Panc1 (cell line): Measurements from ENCODE around the gene EVL. TPM values are rescaled to one million over a fixed set of nuclear protein-coding genes. Genes with fewer than 3 reads are reported as not detected.
A peak's percentile ranks its signal among the peaks of the same experiment; 100 is the strongest.

Experiments used
- ATAC-seq: fragments of 200-7000 bp; cut with Tn5 transposase; 2 replicates; pipeline ENCODE4 v1.9.1; 2020; ENCODE audit warnings: mild to moderate bottlenecking, moderate library complexity
- BruUV-seq: library from RNA; stranded (reverse); fragments of 400-500 nt; replicated peaks from 2 replicates; lab custom pipeline; 2021; lab: Mats Ljungman, UMichigan
- CTCF ChIA-PET: fragments of 300-600 bp; sonication (Branson Sonifier 250); formaldehyde crosslinking; loops from one replicate; lab custom pipeline; 2022; ENCODE audit warnings: antibody characterized with exemption; lab: Charles Lee
- POLR2A ChIA-PET: fragments of 300-600 bp; sonication (Branson Sonifier 250); formaldehyde crosslinking; loops from one replicate; lab custom pipeline; 2022; ENCODE audit warnings: antibody characterized with exemption; lab: Charles Lee
- DNase-seq: peaks from one replicate; pipeline ENCODE4 v3.0.0-alpha.2; 2010; ENCODE audit warnings: low read depth, low spot score
- H3K27ac ChIP-seq: 2 replicates; pipeline ENCODE4 v1.5.1; 2011; ENCODE audit warnings: mild to moderate bottlenecking, low read length, inconsistent platforms
- H3K27me3 ChIP-seq: fragments of 200-500 bp; sonication (Bioruptor generic); 2 replicates; pipeline ENCODE4 v1.6.0; 2014; ENCODE audit warnings: low read length, inconsistent platforms; ENCODE audit not compliant: control insufficient read depth, insufficient read depth
- H3K36me3 ChIP-seq: fragments of 200-500 bp; sonication (Bioruptor generic); 2 replicates; pipeline ENCODE4 v1.5.1; 2014; ENCODE audit warnings: inconsistent platforms, mild to moderate bottlenecking, low read length, moderate library complexity; ENCODE audit not compliant: control insufficient read depth, insufficient read depth
- H3K4me1 ChIP-seq: 2 replicates; pipeline ENCODE4 v1.5.1; 2011; ENCODE audit warnings: inconsistent platforms, mild to moderate bottlenecking, low read length, moderate library complexity; ENCODE audit not compliant: control insufficient read depth, insufficient read depth
- H3K4me3 ChIP-seq, 2 experiments: 2 replicates each; pipeline ENCODE4 v1.5.1; 2011 to 2012; ENCODE audit warnings: low read depth in 2 of 2, low read length in 2 of 2, mild to moderate bottlenecking in 2 of 2, inconsistent platforms in 1 of 2, moderate library complexity in 1 of 2
- H3K9me3 ChIP-seq: fragments of 200-500 bp; sonication (Bioruptor generic); 2 replicates; pipeline ENCODE4 v1.5.1; 2014; ENCODE audit warnings: low read depth, mild to moderate bottlenecking, inconsistent platforms, low read length, moderate library complexity; ENCODE audit not compliant: control insufficient read depth, insufficient read depth
- CTCF ChIP-seq: fragments of 450-650 bp; IDR thresholded peaks from 2 replicates; pipeline ENCODE4 v1.5.1; 2017; ENCODE audit warnings: mild to moderate bottlenecking
- POLR2AphosphoS5 ChIP-seq: IDR thresholded peaks from 2 replicates; pipeline ENCODE4 v1.6.1; 2012; ENCODE audit warnings: mild to moderate bottlenecking, low read depth, low read length, moderate library complexity
- REST ChIP-seq, 2 experiments: IDR thresholded peaks; 2 replicates each; pipeline ENCODE4 v1.6.1; 2011 to 2012; ENCODE audit warnings: low read depth in 2 of 2, control low read depth in 1 of 2, low read length in 1 of 2, mild to moderate bottlenecking in 1 of 2, moderate library complexity in 1 of 2; ENCODE audit not compliant: insufficient read depth in 1 of 2
- SIN3A ChIP-seq: IDR thresholded peaks from 2 replicates; pipeline ENCODE4 v1.6.1; 2012; ENCODE audit warnings: low read depth, mild to moderate bottlenecking, low read length, moderate library complexity, borderline replicate concordance; ENCODE audit not compliant: insufficient read depth
- TCF7L2 ChIP-seq: IDR thresholded peaks from 2 replicates; pipeline ENCODE4 v1.6.1; 2011; ENCODE audit warnings: mild to moderate bottlenecking, low read depth, low read length, inconsistent platforms
- in situ Hi-C: cut with HindIII; loops from 2 replicates; pipeline ENCODE4 v1.10.0; 2016; ENCODE audit warnings: low sequenced_read_pairs, low pct_unique_long_range_greater_than_20kb
- intact Hi-C: fragments of 100-400 bp; cut with micrococcal nuclease; formaldehyde crosslinking; loops from one replicate; pipeline ENCODE4 v1.10.0; 2022; ENCODE audit not compliant: unreplicated experiment
- total RNA-seq: library from RNA; stranded (reverse); gene quantifications from one replicate; pipeline ENCODE4 v1.2.1, GENCODE V29; 2021; ENCODE audit not compliant: unreplicated experiment

EVL gene
- total RNA-seq, 1 experiment from 2014 or later = 38.3 TPM

GRCh38 chr14:100019156-100019744 lies 46.0 kb upstream of the EVL start:
- H3K27ac ChIP-seq = peak overlapping the region; percentile 34; the same call in 1 of the 2 replicates
- H3K4me3 ChIP-seq = no peak overlapping the region
- intact Hi-C loops = no loop called here
- no peak for TF ChIP-seq CTCF
- TF ChIP-seq POLR2AphosphoS5 = no peak
- TF ChIP-seq REST (IDR thresholded peaks at IDR 0.05; ENCODE audit: insufficient read depth in 1 of 2, low read depth in 2 of 2, low read length in 1 of 2) = no peak
- TF ChIP-seq TCF7L2 = no peak
- TF ChIP-seq SIN3A = no peak
- ChIA-PET POLR2A (no interaction called here), CTCF (interaction anchor here (0.5 kb wide), 1 partner anchor 26 kb away, joined by 15 read pairs; no protein-coding TSS in a partner anchor)
- in situ Hi-C loops = no loop called here
- DNase-seq = no peak
- no peaks in the 10 kb centered on the region for H3K27me3 ChIP-seq
- peaks cover 18% of the 10 kb centered on the region for H3K4me1 ChIP-seq
- ATAC-seq = peak; percentile 72
- H3K36me3 ChIP-seq = no peaks in the 10 kb centered on the region
- no TSS peak for BruUV-seq
- H3K9me3 ChIP-seq = no peaks in the 10 kb centered on the region

GRCh38 chr14:100020629-100021028 lies 44.6 kb upstream of the EVL start:
- in situ Hi-C loops = no loop called here
- H3K4me1 ChIP-seq = peaks cover 26% of the 10 kb centered on the region

More at GRCh38 chr14:100020629-100021028, 44.6 kb upstream of the EVL start:
- CTCF ChIA-PET = no interaction called here
- no peak overlapping the region for H3K27ac ChIP-seq
- no TSS peak for BruUV-seq
- H3K36me3 ChIP-seq = no peaks in the 10 kb centered on the region
- ATAC-seq (no peak), DNase-seq (no peak)
- intact Hi-C loops = no loop called here
- H3K9me3 ChIP-seq = no peaks in the 10 kb centered on the region
- TF ChIP-seq CTCF (no peak), REST (IDR thresholded peaks at IDR 0.05; ENCODE audit: insufficient read depth in 1 of 2, low read depth in 2 of 2, low read length in 1 of 2) (no peak), POLR2AphosphoS5 (no peak)
- POLR2A ChIA-PET = no interaction called here
- no peak overlapping the region for H3K4me3 ChIP-seq
- no peaks in the 10 kb centered on the region for H3K27me3 ChIP-seq
